Panc1 (cell line): ENCODE data around the gene WDHD1. TPM values are rescaled to one million over a fixed set of nuclear protein-coding genes. Genes with fewer than 3 reads are reported as not detected.

Experiments used
- ATAC-seq: fragments of 200-7000 bp; cut with Tn5 transposase; 2 replicates; pipeline ENCODE4 v1.9.1; 2020; ENCODE audit warnings: mild to moderate bottlenecking, moderate library complexity
- BruUV-seq: library from RNA; stranded (reverse); fragments of 400-500 nt; replicated peaks from 2 replicates; lab custom pipeline; 2021; lab: Mats Ljungman, UMichigan
- CTCF ChIA-PET: fragments of 300-600 bp; sonication (Branson Sonifier 250); formaldehyde crosslinking; loops from one replicate; lab custom pipeline; 2022; ENCODE audit warnings: antibody characterized with exemption; lab: Charles Lee
- POLR2A ChIA-PET: fragments of 300-600 bp; sonication (Branson Sonifier 250); formaldehyde crosslinking; loops from one replicate; lab custom pipeline; 2022; ENCODE audit warnings: antibody characterized with exemption; lab: Charles Lee
- DNase-seq: peaks from one replicate; pipeline ENCODE4 v3.0.0-alpha.2; 2010; ENCODE audit warnings: low read depth, low spot score
- H3K27ac ChIP-seq: 2 replicates; pipeline ENCODE4 v1.5.1; 2011; ENCODE audit warnings: mild to moderate bottlenecking, low read length, inconsistent platforms
- H3K27me3 ChIP-seq: fragments of 200-500 bp; sonication (Bioruptor generic); 2 replicates; pipeline ENCODE4 v1.6.0; 2014; ENCODE audit warnings: low read length, inconsistent platforms; ENCODE audit not compliant: control insufficient read depth, insufficient read depth
- H3K36me3 ChIP-seq: fragments of 200-500 bp; sonication (Bioruptor generic); 2 replicates; pipeline ENCODE4 v1.5.1; 2014; ENCODE audit warnings: inconsistent platforms, mild to moderate bottlenecking, low read length, moderate library complexity; ENCODE audit not compliant: control insufficient read depth, insufficient read depth
- H3K4me1 ChIP-seq: 2 replicates; pipeline ENCODE4 v1.5.1; 2011; ENCODE audit warnings: inconsistent platforms, mild to moderate bottlenecking, low read length, moderate library complexity; ENCODE audit not compliant: control insufficient read depth, insufficient read depth
- H3K4me3 ChIP-seq, 2 experiments: 2 replicates each; pipeline ENCODE4 v1.5.1; 2011 to 2012; ENCODE audit warnings: low read depth in 2 of 2, low read length in 2 of 2, mild to moderate bottlenecking in 2 of 2, inconsistent platforms in 1 of 2, moderate library complexity in 1 of 2
- H3K9me3 ChIP-seq: fragments of 200-500 bp; sonication (Bioruptor generic); 2 replicates; pipeline ENCODE4 v1.5.1; 2014; ENCODE audit warnings: low read depth, mild to moderate bottlenecking, inconsistent platforms, low read length, moderate library complexity; ENCODE audit not compliant: control insufficient read depth, insufficient read depth
- POLR2AphosphoS5 ChIP-seq: IDR thresholded peaks from 2 replicates; pipeline ENCODE4 v1.6.1; 2012; ENCODE audit warnings: mild to moderate bottlenecking, low read depth, low read length, moderate library complexity
- SIN3A ChIP-seq: IDR thresholded peaks from 2 replicates; pipeline ENCODE4 v1.6.1; 2012; ENCODE audit warnings: low read depth, mild to moderate bottlenecking, low read length, moderate library complexity, borderline replicate concordance; ENCODE audit not compliant: insufficient read depth
- TCF7L2 ChIP-seq: IDR thresholded peaks from 2 replicates; pipeline ENCODE4 v1.6.1; 2011; ENCODE audit warnings: mild to moderate bottlenecking, low read depth, low read length, inconsistent platforms
- in situ Hi-C: cut with HindIII; loops from 2 replicates; pipeline ENCODE4 v1.10.0; 2016; ENCODE audit warnings: low sequenced_read_pairs, low pct_unique_long_range_greater_than_20kb
- intact Hi-C: fragments of 100-400 bp; cut with micrococcal nuclease; formaldehyde crosslinking; loops from one replicate; pipeline ENCODE4 v1.10.0; 2022; ENCODE audit not compliant: unreplicated experiment
- total RNA-seq: library from RNA; stranded (reverse); gene quantifications from one replicate; pipeline ENCODE4 v1.2.1, GENCODE V29; 2021; ENCODE audit not compliant: unreplicated experiment
- TF ChIP-seq, protein P1 (sequence below): fragments of 450-650 bp; IDR thresholded peaks from 2 replicates; pipeline ENCODE4 v1.5.1; 2017; ENCODE audit warnings: mild to moderate bottlenecking
- TF ChIP-seq, protein P2 (sequence below), 2 experiments: IDR thresholded peaks; 2 replicates each; pipeline ENCODE4 v1.6.1; 2011 to 2012; ENCODE audit warnings: low read depth in 2 of 2, control low read depth in 1 of 2, low read length in 1 of 2, mild to moderate bottlenecking in 1 of 2, moderate library complexity in 1 of 2; ENCODE audit not compliant: insufficient read depth in 1 of 2

WDHD1 gene
- total RNA-seq, 1 experiment from 2014 or later, result 21.7 TPM

DNA sequence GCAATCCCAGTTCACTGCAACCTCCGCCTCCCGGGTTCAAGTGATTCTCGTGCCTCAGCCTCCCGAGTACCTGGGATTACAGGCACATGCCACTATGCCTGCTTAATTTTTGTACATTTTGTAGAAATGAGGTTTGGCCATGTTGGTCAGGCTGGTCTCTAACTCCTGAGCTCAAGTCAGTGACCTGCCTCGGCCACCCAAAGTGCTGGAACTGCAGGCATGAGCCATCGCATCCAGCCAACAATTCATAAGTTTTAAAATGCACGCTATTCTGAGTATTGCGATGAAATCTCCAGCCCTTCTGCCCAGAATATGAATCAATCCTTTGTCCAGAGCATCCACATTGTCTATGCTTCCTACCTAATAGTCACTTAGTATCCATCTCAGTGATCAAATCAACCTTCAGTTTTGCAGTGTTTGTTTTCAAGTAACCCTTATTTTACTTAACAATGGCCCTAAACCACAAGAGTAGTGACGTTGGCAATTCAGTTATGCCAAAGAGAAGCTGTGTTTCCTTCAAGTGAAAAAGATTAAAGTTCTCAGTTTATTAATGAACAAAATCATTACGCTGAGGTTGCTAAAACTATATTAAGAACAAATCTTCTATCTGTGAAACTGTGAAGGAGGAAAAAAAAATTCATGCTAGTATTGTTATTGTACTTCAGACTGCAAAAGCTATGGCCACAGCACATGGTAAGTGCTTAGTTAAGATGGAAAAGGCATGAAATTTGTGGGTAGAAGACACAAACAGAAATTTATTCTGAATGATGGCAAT, 135.2 kb downstream of the WDHD1 start:
- ChIA-PET CTCF (no interaction called here), POLR2A (interaction anchor here (1.0 kb wide), 1 partner anchor 24 kb away, joined by 3 read pairs; no protein-coding TSS in a partner anchor)
- no peaks in the 10 kb centered on the region for H3K4me1 ChIP-seq
- in situ Hi-C loops (no loop called here), intact Hi-C loops (loop anchor here (10.0 kb wide), 1 partner anchor 327 kb away; the partner anchor contains the start of gene SAMD4A)
- TF ChIP-seq, protein P1, sequence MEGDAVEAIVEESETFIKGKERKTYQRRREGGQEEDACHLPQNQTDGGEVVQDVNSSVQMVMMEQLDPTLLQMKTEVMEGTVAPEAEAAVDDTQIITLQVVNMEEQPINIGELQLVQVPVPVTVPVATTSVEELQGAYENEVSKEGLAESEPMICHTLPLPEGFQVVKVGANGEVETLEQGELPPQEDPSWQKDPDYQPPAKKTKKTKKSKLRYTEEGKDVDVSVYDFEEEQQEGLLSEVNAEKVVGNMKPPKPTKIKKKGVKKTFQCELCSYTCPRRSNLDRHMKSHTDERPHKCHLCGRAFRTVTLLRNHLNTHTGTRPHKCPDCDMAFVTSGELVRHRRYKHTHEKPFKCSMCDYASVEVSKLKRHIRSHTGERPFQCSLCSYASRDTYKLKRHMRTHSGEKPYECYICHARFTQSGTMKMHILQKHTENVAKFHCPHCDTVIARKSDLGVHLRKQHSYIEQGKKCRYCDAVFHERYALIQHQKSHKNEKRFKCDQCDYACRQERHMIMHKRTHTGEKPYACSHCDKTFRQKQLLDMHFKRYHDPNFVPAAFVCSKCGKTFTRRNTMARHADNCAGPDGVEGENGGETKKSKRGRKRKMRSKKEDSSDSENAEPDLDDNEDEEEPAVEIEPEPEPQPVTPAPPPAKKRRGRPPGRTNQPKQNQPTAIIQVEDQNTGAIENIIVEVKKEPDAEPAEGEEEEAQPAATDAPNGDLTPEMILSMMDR, result no peak
- no peak for TF ChIP-seq POLR2AphosphoS5
- H3K36me3 ChIP-seq, result no peaks in the 10 kb centered on the region
- no peak overlapping the region for H3K4me3 ChIP-seq
- no peaks in the 10 kb centered on the region for H3K9me3 ChIP-seq
- ATAC-seq (no peak), DNase-seq (no peak)
- H3K27ac ChIP-seq, result no peak overlapping the region
- H3K27me3 ChIP-seq, result no peaks in the 10 kb centered on the region
- BruUV-seq, result no TSS peak

DNA sequence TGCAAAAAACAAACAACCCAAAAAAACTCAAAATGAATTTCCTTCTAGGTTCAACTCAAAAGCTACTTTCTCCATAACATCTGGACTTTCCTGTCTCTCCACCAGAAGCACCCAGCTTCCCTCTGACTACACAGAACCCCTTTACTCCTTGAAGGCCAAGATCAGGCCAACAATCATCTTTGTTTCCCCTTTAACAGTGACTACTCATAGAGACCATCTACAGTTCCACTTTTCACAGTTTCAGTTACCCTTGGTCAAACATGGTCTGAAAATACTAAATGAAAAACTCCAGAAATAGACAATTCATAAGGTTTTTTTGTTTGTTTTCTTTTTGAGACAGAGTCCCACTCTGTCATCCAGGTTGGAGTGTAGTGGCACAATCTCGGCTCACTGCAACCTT, 136.1 kb downstream of the WDHD1 start:
- POLR2A ChIA-PET, result no interaction called here
- in situ Hi-C loops (no loop called here), intact Hi-C loops (loop anchor here (10.0 kb wide), 1 partner anchor 326 kb away; the partner anchor contains the start of gene SAMD4A)
- H3K27ac ChIP-seq, result no peak overlapping the region
- ATAC-seq, result no peak
- H3K27me3 ChIP-seq, result no peaks in the 10 kb centered on the region
- CTCF ChIA-PET, result no interaction called here
- no peak overlapping the region for H3K4me3 ChIP-seq
- H3K4me1 ChIP-seq, result no peaks in the 10 kb centered on the region
- H3K9me3 ChIP-seq, result no peaks in the 10 kb centered on the region
- BruUV-seq, result no TSS peak
- DNase-seq, result no peak
- no peaks in the 10 kb centered on the region for H3K36me3 ChIP-seq
- TF ChIP-seq POLR2AphosphoS5 (no peak), TCF7L2 (no peak), SIN3A (no peak)
- TF ChIP-seq, protein P1, result no peak
- TF ChIP-seq, protein P2, sequence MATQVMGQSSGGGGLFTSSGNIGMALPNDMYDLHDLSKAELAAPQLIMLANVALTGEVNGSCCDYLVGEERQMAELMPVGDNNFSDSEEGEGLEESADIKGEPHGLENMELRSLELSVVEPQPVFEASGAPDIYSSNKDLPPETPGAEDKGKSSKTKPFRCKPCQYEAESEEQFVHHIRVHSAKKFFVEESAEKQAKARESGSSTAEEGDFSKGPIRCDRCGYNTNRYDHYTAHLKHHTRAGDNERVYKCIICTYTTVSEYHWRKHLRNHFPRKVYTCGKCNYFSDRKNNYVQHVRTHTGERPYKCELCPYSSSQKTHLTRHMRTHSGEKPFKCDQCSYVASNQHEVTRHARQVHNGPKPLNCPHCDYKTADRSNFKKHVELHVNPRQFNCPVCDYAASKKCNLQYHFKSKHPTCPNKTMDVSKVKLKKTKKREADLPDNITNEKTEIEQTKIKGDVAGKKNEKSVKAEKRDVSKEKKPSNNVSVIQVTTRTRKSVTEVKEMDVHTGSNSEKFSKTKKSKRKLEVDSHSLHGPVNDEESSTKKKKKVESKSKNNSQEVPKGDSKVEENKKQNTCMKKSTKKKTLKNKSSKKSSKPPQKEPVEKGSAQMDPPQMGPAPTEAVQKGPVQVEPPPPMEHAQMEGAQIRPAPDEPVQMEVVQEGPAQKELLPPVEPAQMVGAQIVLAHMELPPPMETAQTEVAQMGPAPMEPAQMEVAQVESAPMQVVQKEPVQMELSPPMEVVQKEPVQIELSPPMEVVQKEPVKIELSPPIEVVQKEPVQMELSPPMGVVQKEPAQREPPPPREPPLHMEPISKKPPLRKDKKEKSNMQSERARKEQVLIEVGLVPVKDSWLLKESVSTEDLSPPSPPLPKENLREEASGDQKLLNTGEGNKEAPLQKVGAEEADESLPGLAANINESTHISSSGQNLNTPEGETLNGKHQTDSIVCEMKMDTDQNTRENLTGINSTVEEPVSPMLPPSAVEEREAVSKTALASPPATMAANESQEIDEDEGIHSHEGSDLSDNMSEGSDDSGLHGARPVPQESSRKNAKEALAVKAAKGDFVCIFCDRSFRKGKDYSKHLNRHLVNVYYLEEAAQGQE (IDR thresholded peaks at IDR 0.05; ENCODE audit: insufficient read depth in 1 of 2, low read depth in 2 of 2, low read length in 1 of 2), result no peak
